ENCODE measurements around the gene VCAN. TPM values are rescaled to one million over a fixed set of nuclear protein-coding genes. Genes with fewer than 3 reads are reported as not detected.

VCAN gene
- total and polyA plus RNA-seq, 2 donors = 7.0 to 15.0 TPM

- no peak for DNase-seq (ENCODE audit: low read depth in 6 of 9, low spot score in 9 of 9)
- Histone ChIP-seq H3K27ac (ENCODE audit: low read depth in 1 of 2, low read length in 1 of 2) (no peak overlapping the region), H3K36me3 (ENCODE audit: control insufficient read depth in 2 of 2, insufficient read depth in 2 of 2, low read length in 1 of 2) (no peaks in the 10 kb centered on the region), H3K9me3 (ENCODE audit: control insufficient read depth in 2 of 2, insufficient read depth in 1 of 2, low read length in 1 of 2) (peaks cover 0 to 9% of the 10 kb centered on the region in 2 donors), H3K4me3 (ENCODE audit: low read length in 2 of 2) (no peak overlapping the region), H3K27me3 (ENCODE audit: control insufficient read depth in 2 of 2, insufficient read depth in 1 of 2, low read length in 1 of 2) (no peaks in the 10 kb centered on the region), H3K4me1 (ENCODE audit: control insufficient read depth in 2 of 2, insufficient read depth in 2 of 2, low read length in 2 of 2) (no peaks in the 10 kb centered on the region)
Observed at GRCh38 chr5:83503662-83504061, 32.1 kb downstream of the VCAN start.

GRCh38 chr5:83507431-83507830, 35.9 kb downstream of the VCAN start:
- Histone ChIP-seq H3K4me3 (ENCODE audit: low read length in 2 of 2) (no peak overlapping the region), H3K36me3 (ENCODE audit: control insufficient read depth in 2 of 2, insufficient read depth in 2 of 2, low read length in 1 of 2) (no peaks in the 10 kb centered on the region), H3K4me1 (ENCODE audit: control insufficient read depth in 2 of 2, insufficient read depth in 2 of 2, low read length in 2 of 2) (no peaks in the 10 kb centered on the region), H3K27ac (ENCODE audit: low read depth in 1 of 2, low read length in 1 of 2) (no peak overlapping the region), H3K9me3 (ENCODE audit: control insufficient read depth in 2 of 2, insufficient read depth in 1 of 2, low read length in 1 of 2) (peaks cover 0 to 9% of the 10 kb centered on the region in 2 donors), H3K27me3 (ENCODE audit: control insufficient read depth in 2 of 2, insufficient read depth in 1 of 2, low read length in 1 of 2) (no peaks in the 10 kb centered on the region)
- no peak for DNase-seq (ENCODE audit: low read depth in 6 of 9, low spot score in 9 of 9)
- 90% methylated on average over 1 of the region's 1 CpG for whole genome bisulfite sequencing

GRCh38 chr5:83509540-83509939, 38.0 kb downstream of the VCAN start:
- H3K36me3 ChIP-seq (ENCODE audit: control insufficient read depth in 2 of 2, insufficient read depth in 2 of 2, low read length in 1 of 2) = no peaks in the 10 kb centered on the region
- peaks cover 0 to 9% of the 10 kb centered on the region in 2 donors for H3K9me3 ChIP-seq (ENCODE audit: control insufficient read depth in 2 of 2, insufficient read depth in 1 of 2, low read length in 1 of 2)
- no peaks in the 10 kb centered on the region for H3K4me1 ChIP-seq (ENCODE audit: control insufficient read depth in 2 of 2, insufficient read depth in 2 of 2, low read length in 2 of 2)
- DNase-seq (ENCODE audit: low read depth in 6 of 9, low spot score in 9 of 9) = no peak
- H3K4me3 ChIP-seq (ENCODE audit: low read length in 2 of 2) = no peak overlapping the region
- no peak overlapping the region for H3K27ac ChIP-seq (ENCODE audit: low read depth in 1 of 2, low read length in 1 of 2)
- WGBS = 83% methylated on average over 4 of the region's 4 CpGs
- H3K27me3 ChIP-seq (ENCODE audit: control insufficient read depth in 2 of 2, insufficient read depth in 1 of 2, low read length in 1 of 2) = no peaks in the 10 kb centered on the region

- Histone ChIP-seq H3K4me1 (ENCODE audit: control insufficient read depth in 2 of 2, insufficient read depth in 2 of 2, low read length in 2 of 2) (no peaks in the 10 kb centered on the region), H3K27me3 (ENCODE audit: control insufficient read depth in 2 of 2, insufficient read depth in 1 of 2, low read length in 1 of 2) (no peaks in the 10 kb centered on the region), H3K36me3 (ENCODE audit: control insufficient read depth in 2 of 2, insufficient read depth in 2 of 2, low read length in 1 of 2) (no peaks in the 10 kb centered on the region), H3K9me3 (ENCODE audit: control insufficient read depth in 2 of 2, insufficient read depth in 1 of 2, low read length in 1 of 2) (peaks cover 0 to 8% of the 10 kb centered on the region in 2 donors), H3K4me3 (ENCODE audit: low read length in 2 of 2) (no peak overlapping the region), H3K27ac (ENCODE audit: low read depth in 1 of 2, low read length in 1 of 2) (no peak overlapping the region)
- no peak for DNase-seq (ENCODE audit: low read depth in 6 of 9, low spot score in 9 of 9)
- WGBS = 90% methylated on average over 1 of the region's 1 CpG
Observed at GRCh38 chr5:83510260-83510659, 38.7 kb downstream of the VCAN start.

- Histone ChIP-seq H3K9me3 (ENCODE audit: control insufficient read depth in 2 of 2, insufficient read depth in 1 of 2, low read length in 1 of 2) (no peaks in the 10 kb centered on the region), H3K4me1 (ENCODE audit: control insufficient read depth in 2 of 2, insufficient read depth in 2 of 2, low read length in 2 of 2) (no peaks in the 10 kb centered on the region), H3K27ac (ENCODE audit: low read depth in 1 of 2, low read length in 1 of 2) (no peak overlapping the region), H3K27me3 (ENCODE audit: control insufficient read depth in 2 of 2, insufficient read depth in 1 of 2, low read length in 1 of 2) (no peaks in the 10 kb centered on the region), H3K36me3 (ENCODE audit: control insufficient read depth in 2 of 2, insufficient read depth in 2 of 2, low read length in 1 of 2) (no peaks in the 10 kb centered on the region), H3K4me3 (ENCODE audit: low read length in 2 of 2) (no peak overlapping the region)
- WGBS = 98% methylated on average over 13 of the region's 13 CpGs
- no peak for DNase-seq (ENCODE audit: low read depth in 6 of 9, low spot score in 9 of 9)
Observed at GRCh38 chr5:83512061-83512745, 40.7 kb downstream of the VCAN start.

- WGBS = 92% methylated on average over 1 of the region's 1 CpG
- Histone ChIP-seq H3K4me1 (ENCODE audit: control insufficient read depth in 2 of 2, insufficient read depth in 2 of 2, low read length in 2 of 2) (no peaks in the 10 kb centered on the region), H3K27me3 (ENCODE audit: control insufficient read depth in 2 of 2, insufficient read depth in 1 of 2, low read length in 1 of 2) (no peaks in the 10 kb centered on the region), H3K4me3 (ENCODE audit: low read length in 2 of 2) (no peak overlapping the region), H3K27ac (ENCODE audit: low read depth in 1 of 2, low read length in 1 of 2) (no peak overlapping the region), H3K36me3 (ENCODE audit: control insufficient read depth in 2 of 2, insufficient read depth in 2 of 2, low read length in 1 of 2) (no peaks in the 10 kb centered on the region), H3K9me3 (ENCODE audit: control insufficient read depth in 2 of 2, insufficient read depth in 1 of 2, low read length in 1 of 2) (no peaks in the 10 kb centered on the region)
- no peak for DNase-seq (ENCODE audit: low read depth in 6 of 9, low spot score in 9 of 9)
Observed at GRCh38 chr5:83513081-83513480, 41.5 kb downstream of the VCAN start.

GRCh38 chr5:83513491-83513890, 41.9 kb downstream of the VCAN start:
- DNase-seq (ENCODE audit: low read depth in 6 of 9, low spot score in 9 of 9) = no peak
- Histone ChIP-seq H3K4me3 (ENCODE audit: low read length in 2 of 2) (no peak overlapping the region), H3K4me1 (ENCODE audit: control insufficient read depth in 2 of 2, insufficient read depth in 2 of 2, low read length in 2 of 2) (no peaks in the 10 kb centered on the region), H3K9me3 (ENCODE audit: control insufficient read depth in 2 of 2, insufficient read depth in 1 of 2, low read length in 1 of 2) (no peaks in the 10 kb centered on the region), H3K27ac (ENCODE audit: low read depth in 1 of 2, low read length in 1 of 2) (no peak overlapping the region), H3K36me3 (ENCODE audit: control insufficient read depth in 2 of 2, insufficient read depth in 2 of 2, low read length in 1 of 2) (no peaks in the 10 kb centered on the region), H3K27me3 (ENCODE audit: control insufficient read depth in 2 of 2, insufficient read depth in 1 of 2, low read length in 1 of 2) (no peaks in the 10 kb centered on the region)
- 92% methylated on average over 3 of the region's 3 CpGs for WGBS

GRCh38 chr5:83516377-83516776, 44.8 kb downstream of the VCAN start:
- Histone ChIP-seq H3K27ac (ENCODE audit: low read depth in 1 of 2, low read length in 1 of 2) (no peak overlapping the region), H3K27me3 (ENCODE audit: control insufficient read depth in 2 of 2, insufficient read depth in 1 of 2, low read length in 1 of 2) (no peaks in the 10 kb centered on the region), H3K4me1 (ENCODE audit: control insufficient read depth in 2 of 2, insufficient read depth in 2 of 2, low read length in 2 of 2) (no peaks in the 10 kb centered on the region), H3K9me3 (ENCODE audit: control insufficient read depth in 2 of 2, insufficient read depth in 1 of 2, low read length in 1 of 2) (no peaks in the 10 kb centered on the region), H3K36me3 (ENCODE audit: control insufficient read depth in 2 of 2, insufficient read depth in 2 of 2, low read length in 1 of 2) (no peaks in the 10 kb centered on the region), H3K4me3 (ENCODE audit: low read length in 2 of 2) (no peak overlapping the region)
- 90% methylated on average over 2 of the region's 2 CpGs for WGBS
- no peak for DNase-seq (ENCODE audit: low read depth in 6 of 9, low spot score in 9 of 9)

GRCh38 chr5:83517072-83517687, 45.6 kb downstream of the VCAN start:
- H3K27me3 ChIP-seq (ENCODE audit: control insufficient read depth in 2 of 2, insufficient read depth in 1 of 2, low read length in 1 of 2) = no peaks in the 10 kb centered on the region
- H3K9me3 ChIP-seq (ENCODE audit: control insufficient read depth in 2 of 2, insufficient read depth in 1 of 2, low read length in 1 of 2) = no peaks in the 10 kb centered on the region
- WGBS = 93% methylated on average over 1 of the region's 1 CpG
- no peaks in the 10 kb centered on the region for H3K36me3 ChIP-seq (ENCODE audit: control insufficient read depth in 2 of 2, insufficient read depth in 2 of 2, low read length in 1 of 2)
- DNase-seq (ENCODE audit: low read depth in 6 of 9, low spot score in 9 of 9) = no peak
- H3K4me1 ChIP-seq (ENCODE audit: control insufficient read depth in 2 of 2, insufficient read depth in 2 of 2, low read length in 2 of 2) = no peaks in the 10 kb centered on the region
- no peak overlapping the region for H3K4me3 ChIP-seq (ENCODE audit: low read length in 2 of 2)
- no peak overlapping the region for H3K27ac ChIP-seq (ENCODE audit: low read depth in 1 of 2, low read length in 1 of 2)
